H1 (cell line): ENCODE measurements around the gene CDKN2B. TPM values are rescaled to one million over a fixed set of nuclear protein-coding genes. Genes with fewer than 3 reads are reported as not detected.

Experiments used
- BRCA1 ChIP-seq: IDR thresholded peaks from 2 replicates; pipeline ENCODE4 v1.6.1; 2012; ENCODE audit warnings: low read depth, low read length, improper control_type of control experiment
- CBX8 ChIP-seq: fragments of 300-800, 300-1000 bp; sonication (generic); IDR thresholded peaks from 2 replicates; pipeline ENCODE4 v1.7.1; 2016; ENCODE audit warnings: low read depth, low read length, borderline replicate concordance
- CEBPB ChIP-seq: IDR thresholded peaks from 2 replicates; pipeline ENCODE4 v1.6.1; 2012; ENCODE audit warnings: low read depth, low read length
- CHD1 ChIP-seq: IDR thresholded peaks from 2 replicates; pipeline ENCODE4 v1.6.1; 2012; ENCODE audit warnings: low read depth, low read length, improper control_type of control experiment
- CTBP2 ChIP-seq: IDR thresholded peaks from 2 replicates; pipeline ENCODE4 v1.7.0; 2011; ENCODE audit warnings: borderline replicate concordance, mild to moderate bottlenecking, moderate library complexity, mixed read lengths, low read length; ENCODE audit not compliant: insufficient read depth, insufficient read length
- CTCF ChIP-seq, 3 experiments: IDR thresholded peaks; 1 replicate in 2 of 3; 2 replicates in 1 of 3; pipeline versions ENCODE4 v1.5.1 to v1.6.1; 2011; ENCODE audit warnings: low read length in 3 of 3, mild to moderate bottlenecking in 3 of 3, inconsistent platforms in 2 of 3, low read depth in 1 of 3, moderate library complexity in 1 of 3; ENCODE audit not compliant: insufficient read depth in 1 of 3; ENCODE audit errors: control extremely low read depth in 1 of 3
- JUND ChIP-seq: IDR thresholded peaks from 2 replicates; pipeline ENCODE4 v1.6.1; 2011; ENCODE audit warnings: mild to moderate bottlenecking, improper control_type of control experiment, low read length
- NANOG ChIP-seq: IDR thresholded peaks from 2 replicates; pipeline ENCODE4 v1.6.1; 2011; ENCODE audit warnings: low read length, low read depth, mild to moderate bottlenecking, inconsistent platforms; ENCODE audit not compliant: insufficient read depth, poor library complexity, severe bottlenecking
- NRF1 ChIP-seq: IDR thresholded peaks from 2 replicates; pipeline ENCODE4 v1.6.1; 2011; ENCODE audit warnings: mild to moderate bottlenecking, low read depth, low read length, improper control_type of control experiment
- PHF8 ChIP-seq: fragments of 200-600 bp; sonication (generic); conservative IDR thresholded peaks from 2 replicates; pipeline ENCODE4 v1.7.1; 2012; ENCODE audit warnings: low read depth, mild to moderate bottlenecking, inconsistent platforms, low read length, moderate library complexity
- POU5F1 ChIP-seq: IDR thresholded peaks from 2 replicates; pipeline ENCODE4 v1.6.1; 2011; ENCODE audit warnings: low read depth, mild to moderate bottlenecking, low read length, moderate library complexity
- RFX5 ChIP-seq: IDR thresholded peaks from 2 replicates; pipeline ENCODE4 v1.6.1; 2011; ENCODE audit warnings: low read depth, low read length, improper control_type of control experiment, borderline replicate concordance
- RNF2 ChIP-seq: fragments of 200-900, 300-1000 bp; sonication (generic); IDR thresholded peaks from 2 replicates; pipeline ENCODE4 v1.7.1; 2016; ENCODE audit warnings: borderline replicate concordance, low read depth, mild to moderate bottlenecking, antibody characterized with exemption, low read length; ENCODE audit not compliant: poor library complexity, severe bottlenecking; ENCODE audit errors: missing control alignments
- SIRT6 ChIP-seq: IDR thresholded peaks from one replicate; pipeline ENCODE4 v1.7.1; 2012; ENCODE audit warnings: low read length, inconsistent platforms
- SIX5 ChIP-seq: IDR thresholded peaks from 2 replicates; pipeline ENCODE4 v1.6.1; 2011; ENCODE audit warnings: mild to moderate bottlenecking, low read depth, low read length
- SP2 ChIP-seq: IDR thresholded peaks from 2 replicates; pipeline ENCODE4 v1.6.1; 2012; ENCODE audit warnings: mild to moderate bottlenecking, low read length, inconsistent platforms
- SP4 ChIP-seq: IDR thresholded peaks from 2 replicates; pipeline ENCODE4 v1.6.1; 2012; ENCODE audit warnings: low read length, inconsistent platforms
- SUZ12 ChIP-seq: fragments of 200-600 bp; sonication (generic); IDR thresholded peaks from 2 replicates; pipeline ENCODE4 v1.6.1; 2012; ENCODE audit warnings: mild to moderate bottlenecking, inconsistent platforms, low read length, moderate library complexity, mixed read lengths
- TBP ChIP-seq: IDR thresholded peaks from 2 replicates; pipeline ENCODE4 v1.6.1; 2011; ENCODE audit warnings: low read depth, low read length, improper control_type of control experiment
- USF2 ChIP-seq: IDR thresholded peaks from 2 replicates; pipeline ENCODE4 v1.6.1; 2011; ENCODE audit warnings: low read length, improper control_type of control experiment
- YY1 ChIP-seq: IDR thresholded peaks from 2 replicates; pipeline ENCODE4 v1.6.1; 2011; ENCODE audit warnings: low read depth, mild to moderate bottlenecking, low read length
- polyA plus RNA-seq, 7 experiments: library from polyadenylated mRNA; depleted of rRNA in 3 of 7; stranded (reverse) in 5 of 7; unstranded in 2 of 7; fragments of >200 nt in 5 of 7; fragments of 200-250 nt in 2 of 7; gene quantifications; 1 replicate in 5 of 7; 2 replicates in 1 of 7; 4 replicates in 1 of 7; pipeline versions ENCODE4 v1.2.1 to v1.2.3, GENCODE V29; 2011 to 2013; ENCODE audit warnings: missing spikeins in 2 of 7, mixed read lengths in 2 of 7
- total RNA-seq: library from RNA; stranded (reverse); fragmentation: NEBNext Ultra II Directional; extraction: Animal tissue kit (Norgen Biotek cat#: 25700); gene quantifications from 2 replicates; pipeline ENCODE4 v1.2.1, GENCODE V29; 2021

The CDKN2B gene
- total and polyA plus RNA-seq, 2 of the 8 experiments (the other 6 are each of a cell fraction or from before 2014, with no cell fraction given), result 0.20 to 0.88 TPM

GRCh38 chr9:21974722-21975409 lies 34.2 kb downstream of the CDKN2B start (continued):
- TF ChIP-seq SP4 (no peak), RFX5 (no peak), CEBPB (no peak), NRF1 (no peak), PHF8 (0 out of 2 replicates have a peak, but pooled peaks have one; percentile 39), SIRT6 (no peak), CTBP2 (peak; percentile 99), SUZ12 (peak; percentile 49), SIX5 (no peak), CHD1 (no peak; the same call in 1 of the 2 replicates), TBP (0 out of 2 replicates have a peak, but pooled peaks have one; percentile 32), JUND (no peak), CTCF (IDR thresholded peaks at IDR 0.05; ENCODE audit: control extremely low read depth in 1 of 3, insufficient read depth in 1 of 3, low read depth in 1 of 3, low read length in 3 of 3) (no peak), YY1 (peak; percentile 27; the same call in 1 of the 2 replicates), USF2 (no peak), RNF2 (peak; percentile 48), POU5F1 (no peak), BRCA1 (no peak), SP2 (no peak), NANOG (no peak), CBX8 (no peak)
